OCI-LY3 (cell line): ENCODE measurements around the gene RELT.

Source experiments
- EZH2phosphoT487 ChIP-seq: fragments of 200-600 bp; shearing (Covaris generic); IDR thresholded peaks from 2 replicates; pipeline ENCODE4 v1.6.1; 2018; ENCODE audit warnings: antibody characterized with exemption, mixed run types, low read depth
- TF ChIP-seq, protein P1 (sequence below): fragments of 200-600, 300-600 bp; sonication (generic); IDR thresholded peaks from 2 replicates; pipeline ENCODE4 v1.5.1; 2014; ENCODE audit warnings: antibody characterized with exemption, low read length, low read depth

DNA sequence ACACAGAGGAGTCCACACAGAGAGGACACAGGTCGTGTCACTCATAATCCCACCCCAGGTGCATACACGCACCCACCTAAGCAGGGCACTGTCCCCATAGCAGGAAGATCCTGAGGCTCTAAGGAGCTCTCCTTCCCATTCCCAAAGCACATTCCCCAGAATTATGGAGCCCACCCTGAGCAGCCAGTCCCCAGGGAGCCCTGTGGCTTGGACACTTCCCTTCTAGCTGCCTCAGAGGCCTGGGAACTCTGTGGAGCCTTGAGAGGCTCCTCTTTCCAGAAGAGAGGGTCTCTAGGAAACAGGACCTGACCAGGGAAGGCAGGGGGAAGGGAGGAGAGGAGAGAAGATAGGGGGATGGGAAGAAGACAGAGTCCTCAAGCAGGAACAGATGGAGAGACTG lies 38.4 kb upstream of the RELT start:
- TF ChIP-seq, protein P1, sequence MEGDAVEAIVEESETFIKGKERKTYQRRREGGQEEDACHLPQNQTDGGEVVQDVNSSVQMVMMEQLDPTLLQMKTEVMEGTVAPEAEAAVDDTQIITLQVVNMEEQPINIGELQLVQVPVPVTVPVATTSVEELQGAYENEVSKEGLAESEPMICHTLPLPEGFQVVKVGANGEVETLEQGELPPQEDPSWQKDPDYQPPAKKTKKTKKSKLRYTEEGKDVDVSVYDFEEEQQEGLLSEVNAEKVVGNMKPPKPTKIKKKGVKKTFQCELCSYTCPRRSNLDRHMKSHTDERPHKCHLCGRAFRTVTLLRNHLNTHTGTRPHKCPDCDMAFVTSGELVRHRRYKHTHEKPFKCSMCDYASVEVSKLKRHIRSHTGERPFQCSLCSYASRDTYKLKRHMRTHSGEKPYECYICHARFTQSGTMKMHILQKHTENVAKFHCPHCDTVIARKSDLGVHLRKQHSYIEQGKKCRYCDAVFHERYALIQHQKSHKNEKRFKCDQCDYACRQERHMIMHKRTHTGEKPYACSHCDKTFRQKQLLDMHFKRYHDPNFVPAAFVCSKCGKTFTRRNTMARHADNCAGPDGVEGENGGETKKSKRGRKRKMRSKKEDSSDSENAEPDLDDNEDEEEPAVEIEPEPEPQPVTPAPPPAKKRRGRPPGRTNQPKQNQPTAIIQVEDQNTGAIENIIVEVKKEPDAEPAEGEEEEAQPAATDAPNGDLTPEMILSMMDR, result no peak
- no peak for TF ChIP-seq EZH2phosphoT487
